Measurements from ENCODE around the gene CCDC152.

Gene CCDC152

DNA sequence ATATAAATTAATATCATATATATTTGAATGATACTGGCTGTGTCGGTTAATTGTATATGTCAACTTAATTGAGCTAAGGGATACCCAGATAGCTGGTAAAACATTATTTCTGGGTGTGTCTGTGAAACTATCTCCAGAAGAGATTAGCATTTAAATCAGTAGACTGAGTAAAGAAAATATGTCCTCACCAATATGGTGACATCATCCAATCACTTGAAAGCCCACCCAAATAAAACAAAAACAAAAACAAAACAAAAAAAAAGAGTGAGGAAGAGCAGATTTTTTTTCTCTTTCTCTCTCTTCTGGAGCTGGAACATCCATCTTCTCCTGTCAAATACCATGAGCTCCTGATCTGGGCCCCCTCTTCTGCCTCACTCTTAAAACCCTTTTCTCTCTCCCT, 15.7 kb upstream of the CCDC152 start:
- no peak for TF ChIP-seq CTCF (IDR thresholded peaks at IDR 0.05; ENCODE audit: control extremely low read depth, extremely low read depth, low read depth, missing control alignments)
- DNase-seq (ENCODE audit: extremely low spot score) = no peak
- POLR2A ChIA-PET = no interaction called here
- CTCF ChIA-PET = interaction anchor here (0.8 to 1.2 kb wide), 2 partner anchors 20 to 158 kb away, joined by 3 read pairs; no protein-coding TSS in a partner anchor

GRCh38 chr5:42745426-42745825, 11.2 kb upstream of the CCDC152 start:
- DNase-seq (ENCODE audit: extremely low spot score) = no peak
- POLR2A ChIA-PET = no interaction called here
- TF ChIP-seq CTCF (IDR thresholded peaks at IDR 0.05; ENCODE audit: control extremely low read depth, extremely low read depth, low read depth, missing control alignments) = no peak
- CTCF ChIA-PET = interaction anchor here (0.7 to 1.7 kb wide), 9 partner anchors 9 to 144 kb away, joined by 3 to 8 read pairs (median 3); no protein-coding TSS in a partner anchor

DNA sequence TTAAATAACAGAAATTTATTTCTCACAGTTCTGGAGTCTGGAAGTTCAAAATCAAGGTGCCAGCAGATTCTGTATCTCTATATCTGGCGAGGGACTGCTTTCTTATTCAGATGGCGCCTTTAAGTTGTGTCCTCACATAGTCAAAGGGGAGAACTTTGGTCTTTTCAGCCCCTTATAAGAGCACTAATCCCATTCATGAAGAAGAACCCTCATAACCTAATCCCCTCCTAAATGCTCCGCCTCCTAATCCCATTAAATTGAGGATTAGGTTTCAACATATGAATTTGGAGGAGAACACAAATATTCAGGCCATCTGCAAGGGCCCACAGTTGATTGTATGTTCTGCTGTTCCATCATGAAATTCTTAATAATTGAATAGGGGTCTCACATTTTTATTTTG, 10.8 kb upstream of the CCDC152 start:
- ChIA-PET POLR2A (no interaction called here), CTCF (interaction anchor here (1.0 to 1.7 kb wide), 6 partner anchors 9 to 144 kb away, joined by 3 to 8 read pairs (median 3); no protein-coding TSS in a partner anchor)
- no peak for TF ChIP-seq CTCF (IDR thresholded peaks at IDR 0.05; ENCODE audit: control extremely low read depth, extremely low read depth, low read depth, missing control alignments)
- no peak for DNase-seq (ENCODE audit: extremely low spot score)

DNA sequence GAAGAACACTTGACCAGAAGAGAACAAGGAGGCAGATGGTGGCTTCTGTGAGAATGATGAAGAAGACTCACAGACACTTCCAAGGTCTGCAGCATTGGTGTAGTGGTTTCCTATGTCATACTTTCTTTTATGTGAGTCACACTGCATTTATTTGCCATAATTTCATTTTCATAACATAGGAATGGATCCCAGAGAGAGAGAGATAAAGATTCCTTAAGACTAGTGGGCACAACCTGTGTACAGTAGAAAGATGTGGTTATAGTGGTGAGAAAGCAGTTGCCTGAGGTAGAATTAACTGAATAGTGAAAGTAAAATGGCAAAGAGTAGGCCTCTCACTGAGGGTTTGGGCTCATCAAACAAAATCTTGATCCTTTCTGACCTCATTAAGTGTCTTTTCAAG, 7.6 kb upstream of the CCDC152 start:
- no peak for TF ChIP-seq CTCF (IDR thresholded peaks at IDR 0.05; ENCODE audit: control extremely low read depth, extremely low read depth, low read depth, missing control alignments)
- ChIA-PET CTCF (no interaction called here), POLR2A (no interaction called here)
- no peak for DNase-seq (ENCODE audit: extremely low spot score)

- no peak for DNase-seq (ENCODE audit: extremely low spot score)
- ChIA-PET POLR2A (no interaction called here), CTCF (interaction anchor here (0.8 to 2.0 kb wide), 3 partner anchors 14 to 28 kb away, joined by 3 to 7 read pairs (median 5); no protein-coding TSS in a partner anchor)
- no peak for TF ChIP-seq CTCF (IDR thresholded peaks at IDR 0.05; ENCODE audit: control extremely low read depth, extremely low read depth, low read depth, missing control alignments)
Measured at GRCh38 chr5:42750507-42750906, 6.1 kb upstream of the CCDC152 start.

GRCh38 chr5:42751044-42751443, 5.6 kb upstream of the CCDC152 start:
- DNase-seq (ENCODE audit: extremely low spot score) = no peak
- no peak for TF ChIP-seq CTCF (IDR thresholded peaks at IDR 0.05; ENCODE audit: control extremely low read depth, extremely low read depth, low read depth, missing control alignments)
- POLR2A ChIA-PET = no interaction called here
- CTCF ChIA-PET = interaction anchor here (0.8 to 2.0 kb wide), 5 partner anchors 14 to 29 kb away, joined by 3 to 7 read pairs (median 3); no protein-coding TSS in a partner anchor
